Left forelimb (tissue), 1 donor: ENCODE measurements around the gene ATRAID.
"Not testable (repeated sequence)": the region's sequence is repeated elsewhere in the genome, so short reads cannot be mapped to it uniquely, and the experiment has no call there.

ENCODE experiments used
- DNase-seq: peaks from one replicate; pipeline ENCODE4 v3.0.0-alpha.2; 2018; ENCODE audit warnings: low spot score

ATRAID gene

DNA sequence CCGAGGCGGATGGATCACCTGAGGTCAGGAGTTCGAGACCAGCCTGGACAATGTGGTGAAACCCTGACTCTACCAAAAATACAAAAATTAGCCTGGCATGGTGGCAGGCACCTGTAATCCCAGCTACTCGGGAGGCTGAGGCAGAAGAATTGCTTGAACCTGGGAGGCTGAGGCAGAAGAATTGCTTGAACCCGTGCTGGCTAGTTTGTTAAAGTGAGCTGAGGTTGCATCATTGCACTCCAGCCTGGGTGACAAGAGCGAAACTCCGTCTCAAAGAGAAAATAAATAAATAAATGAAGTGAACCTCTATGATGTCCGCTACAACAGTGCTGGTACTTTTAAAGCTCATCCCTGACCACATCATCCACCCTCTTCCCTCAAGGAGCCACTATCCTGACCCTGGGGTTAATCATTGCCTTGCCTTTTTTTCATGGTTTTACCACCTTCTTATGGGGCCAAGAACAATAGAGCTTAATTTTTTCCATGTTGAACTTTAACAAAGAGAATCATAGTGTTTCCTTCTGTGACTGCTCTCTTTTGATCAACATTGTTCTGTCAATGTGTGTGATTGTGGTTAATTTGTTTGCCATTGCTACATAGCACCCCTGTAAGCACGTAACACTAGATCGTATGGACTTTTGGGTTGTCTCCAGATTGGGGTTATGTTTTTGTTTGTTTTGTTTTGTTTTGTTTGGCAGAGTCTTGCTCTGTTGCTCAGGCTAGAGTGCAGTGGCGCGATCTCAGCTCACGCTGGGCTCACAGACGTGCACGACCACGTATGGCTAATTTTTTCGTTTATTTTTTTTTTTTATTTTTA, 17.1 kb upstream of the ATRAID start:
- DNase-seq: no peak

DNA sequence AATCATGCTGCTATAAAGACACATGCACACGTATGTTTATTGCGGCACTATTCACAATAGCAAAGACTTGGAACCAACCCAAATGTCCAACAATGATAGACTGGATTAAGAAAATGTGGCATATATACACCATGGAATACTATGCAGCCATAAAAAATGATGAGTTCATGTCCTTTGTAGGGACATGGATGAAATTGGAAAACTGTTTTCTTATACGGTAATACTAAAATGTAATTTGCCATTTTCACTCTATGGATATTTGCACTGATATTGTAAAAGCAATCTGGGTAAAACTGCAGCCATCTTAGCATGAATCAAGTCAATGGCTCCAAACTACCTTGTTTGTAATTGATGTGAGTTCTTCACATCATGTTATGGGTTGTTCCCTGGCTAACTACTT, 16.0 kb upstream of the ATRAID start:
- DNase-seq: not testable (repeated sequence)

DNA sequence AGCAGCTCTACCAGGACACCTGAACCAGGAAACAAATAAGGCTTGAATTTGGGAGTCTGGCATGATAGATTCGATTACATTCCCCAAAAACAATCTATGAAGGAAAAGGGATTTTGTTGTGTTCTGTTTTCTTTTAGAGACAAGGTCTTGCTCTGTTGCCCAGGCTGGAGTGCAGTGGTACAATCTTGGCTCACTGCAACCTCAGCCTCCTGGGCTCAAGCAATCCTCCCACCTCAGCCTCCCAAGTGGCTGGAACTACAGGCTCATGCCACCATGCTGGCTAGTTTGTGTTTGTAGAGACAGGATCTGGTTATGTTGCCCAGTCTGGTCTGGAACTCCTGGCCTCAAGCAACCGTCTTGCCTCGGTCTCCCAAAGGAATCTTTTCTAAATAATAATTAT, 13.8 kb upstream of the ATRAID start:
- not testable (repeated sequence) for DNase-seq

DNA sequence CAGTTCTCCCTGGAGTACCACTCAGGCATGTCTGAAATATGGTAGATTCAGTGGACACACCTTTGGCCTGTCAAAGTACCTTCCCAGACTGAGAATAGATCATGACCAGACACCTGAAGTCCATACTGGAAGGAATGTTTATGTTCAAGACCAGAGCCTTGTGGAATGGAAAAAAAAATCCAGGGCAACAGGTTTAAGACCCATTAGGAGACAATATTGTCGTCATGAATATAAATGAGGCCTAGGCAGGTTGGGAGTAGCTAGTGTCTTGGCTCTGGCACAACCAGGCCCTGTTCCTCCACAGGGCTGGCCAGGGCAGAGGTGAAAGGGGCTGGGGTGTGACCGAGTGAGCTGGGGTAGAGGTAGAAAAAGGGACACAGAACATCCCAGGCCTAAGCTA, 13.2 kb upstream of the ATRAID start:
- no peak for DNase-seq

DNA sequence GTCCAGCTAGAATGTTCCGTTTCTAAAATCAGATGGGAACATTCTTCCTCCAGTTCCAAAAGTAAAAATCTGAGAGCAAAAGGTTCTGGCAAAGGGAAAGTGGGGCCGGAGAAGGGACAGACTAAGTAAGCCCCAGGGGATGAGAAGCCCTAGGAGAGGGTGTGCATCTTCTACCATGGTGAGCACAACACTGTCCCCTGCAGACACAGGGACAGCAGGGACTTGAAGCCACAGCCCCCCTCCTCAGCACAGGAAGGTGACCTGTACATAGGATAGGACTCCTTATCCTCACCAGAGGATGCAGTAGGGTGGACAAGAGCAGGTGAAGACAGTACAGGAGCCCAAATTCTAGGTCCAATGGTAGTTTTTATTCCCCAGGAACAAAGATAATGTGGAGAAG, 12.6 kb upstream of the ATRAID start:
- no peak for DNase-seq

DNA sequence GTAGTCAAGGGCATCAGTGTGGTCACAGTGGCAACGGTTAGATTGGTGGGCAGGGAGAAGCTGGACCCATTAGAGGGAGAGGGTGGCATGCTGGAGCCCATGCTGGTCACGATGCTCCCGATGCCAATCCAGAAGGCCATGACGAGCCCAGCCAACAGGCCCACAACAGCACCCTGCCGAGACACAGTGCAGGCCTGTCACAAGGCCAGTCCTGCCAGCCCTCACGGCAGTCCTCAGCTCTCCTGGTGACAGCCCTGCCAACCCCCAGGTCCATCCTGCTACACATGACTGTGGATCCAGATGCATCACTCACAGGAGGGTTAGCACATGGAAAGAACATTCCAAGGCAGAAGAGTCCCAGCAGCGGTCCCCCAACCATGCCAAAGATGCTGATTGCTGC, 10.2 kb upstream of the ATRAID start:
- no peak for DNase-seq

DNA sequence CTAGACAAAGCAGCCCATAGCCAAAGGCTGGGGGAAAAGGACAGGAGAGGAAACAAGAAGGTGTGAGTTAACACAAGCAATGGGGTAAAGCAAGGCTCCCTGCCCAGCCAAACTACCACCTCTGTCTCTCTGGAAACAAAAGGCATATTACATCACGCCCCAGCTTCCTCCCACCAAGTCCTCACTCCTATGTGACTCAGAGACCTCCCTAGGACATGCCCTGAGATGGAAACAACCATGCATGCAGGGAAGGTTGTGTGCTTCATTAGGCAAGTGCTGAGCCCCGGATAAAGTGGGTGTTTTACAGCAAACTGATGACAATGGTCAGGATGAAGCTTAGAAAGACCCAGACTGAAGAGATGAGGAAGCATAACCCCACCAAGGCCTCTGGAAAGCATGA, 9.0 kb upstream of the ATRAID start:
- no peak for DNase-seq

DNA sequence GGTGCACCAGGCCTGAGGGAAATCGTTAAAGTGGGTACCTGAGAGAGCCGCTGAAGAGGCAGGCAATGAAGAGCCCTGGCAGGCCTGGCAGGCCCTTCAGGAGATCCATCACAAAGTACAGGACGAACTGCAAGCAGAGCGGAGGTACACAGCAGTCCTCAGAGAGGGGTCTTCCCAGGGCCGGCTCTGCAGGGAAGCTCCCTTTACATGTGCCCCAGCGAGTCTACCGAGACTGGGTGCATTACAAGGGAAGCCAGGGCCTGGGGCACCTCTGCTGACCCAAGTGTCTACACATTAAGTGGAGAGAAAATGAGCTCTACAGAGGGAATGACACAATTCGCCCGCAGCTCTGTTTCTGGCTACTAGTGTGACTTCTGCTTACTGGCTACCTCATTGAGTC, 8.1 kb upstream of the ATRAID start:
- no peak for DNase-seq

DNA sequence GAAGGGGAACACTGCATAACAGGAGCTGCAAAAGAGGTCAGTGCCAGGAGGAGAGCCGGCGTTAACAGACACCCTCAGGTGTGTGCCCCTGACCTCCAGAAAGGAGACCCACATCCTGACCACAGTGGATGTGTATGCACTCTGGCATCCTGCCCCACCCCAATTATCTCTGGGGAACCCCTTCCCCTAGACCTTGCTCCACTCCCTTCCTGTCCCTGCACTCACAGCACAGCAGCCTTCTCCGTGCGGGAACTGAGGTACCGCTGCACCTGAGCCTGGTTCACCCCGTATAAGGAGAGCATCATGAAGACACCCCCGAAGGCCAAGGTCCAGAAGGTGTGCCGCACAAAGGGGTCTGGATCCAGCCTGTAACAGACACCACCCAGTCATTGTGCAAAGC, 7.3 kb upstream of the ATRAID start:
- DNase-seq: no peak

DNA sequence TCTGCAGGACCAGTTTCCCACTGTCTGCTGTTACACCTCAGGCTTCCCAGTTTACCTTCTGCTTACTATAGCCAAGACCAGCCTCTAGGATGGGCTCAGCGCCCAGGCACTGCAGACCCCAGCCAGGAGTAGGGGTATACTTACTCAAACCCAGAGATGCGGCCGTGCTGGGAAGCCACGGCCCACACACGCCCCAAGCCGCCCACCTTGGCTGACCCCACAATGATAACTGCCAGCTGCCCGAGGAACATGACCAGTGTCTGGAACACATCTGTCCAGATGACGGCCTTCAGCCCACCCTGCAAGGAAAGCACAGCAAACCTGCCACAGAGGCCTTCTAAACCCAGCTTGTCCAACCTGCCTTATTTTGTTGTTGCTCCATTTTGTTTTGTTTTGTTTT, 6.6 kb upstream of the ATRAID start:
- no peak for DNase-seq

DNA sequence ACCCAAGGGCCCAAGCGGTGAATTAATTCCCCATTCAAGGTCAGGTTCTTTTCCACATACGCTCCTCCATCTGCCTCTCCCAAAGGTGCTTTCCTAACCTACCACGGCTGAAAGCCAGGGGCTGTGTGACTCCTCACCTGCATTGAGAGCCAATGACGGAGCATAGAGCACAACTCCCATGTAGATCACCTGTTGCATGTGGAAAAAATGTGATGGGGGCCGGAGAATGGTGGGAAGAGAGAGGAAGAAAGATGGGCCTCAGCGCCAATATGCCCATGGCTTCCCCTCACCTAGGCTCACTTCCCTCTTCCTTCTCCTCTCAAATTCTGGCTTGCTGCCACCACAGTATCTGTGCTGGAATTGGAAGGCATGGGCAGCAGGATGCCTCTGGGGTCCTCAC, 5.5 kb upstream of the ATRAID start:
- no peak for DNase-seq

DNA sequence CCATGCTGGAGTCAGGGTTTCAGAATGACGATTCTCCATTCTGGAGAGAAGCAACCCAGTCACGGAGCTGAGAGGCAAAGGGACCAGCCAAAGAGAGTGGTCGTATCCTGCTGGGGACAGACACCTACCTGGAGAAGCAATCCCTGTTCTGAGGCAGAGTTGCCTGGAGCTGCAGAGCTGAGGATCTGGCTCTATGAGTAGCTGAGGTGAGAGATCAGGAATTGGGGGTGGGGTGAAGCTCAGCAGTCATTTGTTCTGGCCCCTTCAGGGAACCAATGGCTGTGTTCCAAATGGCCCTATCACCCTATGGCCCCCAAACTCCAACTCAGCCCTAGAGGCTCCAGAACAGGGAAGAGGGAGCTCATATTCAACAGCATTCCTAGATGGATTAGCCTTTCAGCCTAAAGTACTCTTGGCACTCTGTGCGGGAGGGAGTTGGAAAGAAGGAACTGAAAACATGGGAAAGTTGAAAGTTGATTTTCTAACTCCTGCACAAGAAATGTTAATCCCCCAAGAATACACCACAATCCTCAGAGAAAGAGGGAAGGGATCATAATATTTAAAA, 3.3 kb upstream of the ATRAID start:
- DNase-seq: no peak

DNA sequence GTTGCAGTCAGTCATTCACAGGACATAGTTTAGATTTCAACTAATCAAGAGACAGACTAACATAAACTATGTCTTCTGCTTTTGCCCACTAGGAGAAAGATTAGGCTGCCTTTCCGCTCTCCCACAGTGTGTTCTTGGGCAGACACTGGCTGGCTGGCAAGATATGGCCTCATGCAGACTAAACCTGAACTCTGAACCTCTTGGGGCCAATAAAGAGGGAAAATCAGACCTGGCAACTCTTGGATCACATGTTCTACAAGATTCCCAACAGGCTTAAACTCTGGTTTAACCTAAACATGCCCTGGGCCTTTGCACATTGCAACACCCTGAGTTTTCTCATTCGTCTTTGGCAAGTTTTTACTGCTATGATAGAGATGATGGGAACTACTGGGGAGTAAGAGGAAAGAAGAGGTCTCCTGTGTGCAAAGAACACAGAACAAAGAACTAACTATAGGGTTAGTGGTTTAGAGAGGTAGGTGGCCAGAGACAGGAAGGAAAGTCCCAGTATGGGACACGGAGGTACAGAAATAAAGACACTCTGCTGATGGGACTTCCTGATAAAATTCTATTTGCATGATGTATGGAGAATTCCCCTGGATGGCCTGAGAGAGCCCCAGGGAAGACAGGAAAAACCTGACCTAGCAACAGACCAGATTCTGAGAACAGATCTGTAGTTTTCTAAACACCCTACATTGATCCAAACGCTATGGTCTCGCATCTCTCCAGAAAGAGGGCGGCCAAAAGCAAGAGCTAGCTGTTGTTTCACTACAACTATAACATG, 2.0 kb upstream of the ATRAID start:
- DNase-seq: no peak

DNA sequence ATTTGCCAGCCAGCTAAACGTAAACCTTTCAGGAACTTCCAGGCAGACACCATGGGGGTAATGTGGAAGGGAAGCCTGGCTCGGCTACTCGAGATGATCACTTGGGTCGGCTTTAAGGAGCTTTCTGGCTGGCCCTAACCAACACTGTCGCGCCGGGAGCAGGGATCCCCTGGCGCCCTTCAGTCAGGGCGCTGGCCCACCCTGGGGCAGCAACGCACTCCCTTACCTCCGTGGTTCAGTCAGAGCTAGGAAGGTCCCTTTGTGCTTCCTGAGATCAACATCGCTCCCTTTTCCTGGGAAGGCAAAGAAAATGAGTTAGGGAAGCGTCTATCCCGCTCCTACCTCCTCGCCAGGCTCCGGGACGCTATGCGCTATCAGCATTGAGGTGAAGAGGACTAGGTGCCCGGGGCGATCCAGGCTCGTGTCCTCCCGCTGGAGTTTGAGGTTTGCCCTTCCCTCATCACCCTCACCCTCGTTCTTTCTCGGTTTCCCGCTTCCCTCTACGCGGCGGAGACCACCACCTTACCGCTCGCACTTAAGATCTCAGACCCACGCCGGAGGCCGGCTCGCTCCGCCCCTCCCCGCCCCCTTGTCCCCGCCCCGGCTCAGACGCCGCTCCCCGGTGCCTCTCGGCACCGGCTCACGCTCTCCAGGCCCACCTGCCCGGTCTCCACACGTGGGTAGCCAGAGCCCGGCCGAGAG, 449 bp upstream of the ATRAID start:
- DNase-seq: no peak

DNA sequence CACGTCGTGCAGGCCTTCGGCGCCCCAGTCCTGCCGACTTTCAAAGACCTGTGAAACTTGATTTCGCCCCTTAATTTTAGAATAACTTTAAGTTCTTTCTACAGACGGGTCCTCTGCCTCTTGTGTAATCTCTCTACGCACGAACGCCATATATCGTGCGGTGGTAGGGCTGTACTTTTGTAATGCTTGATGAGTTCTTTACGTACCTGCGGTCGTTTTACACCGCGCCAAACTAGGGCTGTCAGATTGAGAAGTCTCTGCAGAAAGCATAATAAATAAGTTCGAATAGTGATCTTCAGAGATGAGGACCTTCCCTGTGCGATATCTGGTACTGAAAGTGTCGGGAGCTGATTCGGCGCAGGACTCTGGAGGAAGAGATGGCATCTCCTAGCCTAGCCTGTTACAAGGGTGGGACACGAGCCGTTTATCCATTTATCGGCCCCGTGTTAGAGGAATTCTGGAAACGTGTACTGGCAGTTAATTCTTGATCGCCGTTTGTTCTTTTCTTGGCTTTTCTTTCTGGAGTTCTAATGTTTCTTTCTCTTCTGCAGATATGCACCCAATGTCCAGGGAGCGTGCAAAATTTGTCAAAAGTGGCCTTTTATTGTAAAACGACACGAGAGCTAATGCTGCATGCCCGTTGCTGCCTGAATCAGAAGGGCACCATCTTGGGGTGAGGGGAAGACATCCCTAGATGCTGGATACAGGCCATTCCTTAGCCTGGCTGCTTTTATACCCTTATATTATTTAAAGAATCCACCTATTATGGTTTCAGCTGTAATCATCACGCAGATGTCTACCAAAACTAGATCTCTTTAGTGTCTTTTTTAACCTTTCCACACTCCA, 1.0 kb downstream of the ATRAID start:
- no peak for DNase-seq

DNA sequence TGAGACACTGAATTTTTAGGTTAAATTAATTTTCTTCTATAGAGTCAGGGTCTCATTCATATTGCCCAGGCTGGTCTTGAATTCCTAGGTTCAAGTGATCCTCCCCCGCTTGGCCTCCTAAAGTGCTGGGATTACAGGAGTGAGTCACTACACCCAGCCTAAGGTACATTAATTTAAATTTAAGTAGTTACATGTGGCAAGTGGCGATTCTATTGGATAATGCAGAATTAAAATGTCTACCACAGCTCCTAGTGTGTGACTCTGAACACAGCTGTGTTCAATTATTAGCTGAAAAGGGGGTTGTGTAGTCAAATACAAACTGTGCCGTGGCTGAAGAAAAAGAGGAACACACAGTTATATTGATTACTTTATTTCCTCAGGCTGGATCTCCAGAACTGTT, 3.1 kb downstream of the ATRAID start:
- no peak for DNase-seq

DNA sequence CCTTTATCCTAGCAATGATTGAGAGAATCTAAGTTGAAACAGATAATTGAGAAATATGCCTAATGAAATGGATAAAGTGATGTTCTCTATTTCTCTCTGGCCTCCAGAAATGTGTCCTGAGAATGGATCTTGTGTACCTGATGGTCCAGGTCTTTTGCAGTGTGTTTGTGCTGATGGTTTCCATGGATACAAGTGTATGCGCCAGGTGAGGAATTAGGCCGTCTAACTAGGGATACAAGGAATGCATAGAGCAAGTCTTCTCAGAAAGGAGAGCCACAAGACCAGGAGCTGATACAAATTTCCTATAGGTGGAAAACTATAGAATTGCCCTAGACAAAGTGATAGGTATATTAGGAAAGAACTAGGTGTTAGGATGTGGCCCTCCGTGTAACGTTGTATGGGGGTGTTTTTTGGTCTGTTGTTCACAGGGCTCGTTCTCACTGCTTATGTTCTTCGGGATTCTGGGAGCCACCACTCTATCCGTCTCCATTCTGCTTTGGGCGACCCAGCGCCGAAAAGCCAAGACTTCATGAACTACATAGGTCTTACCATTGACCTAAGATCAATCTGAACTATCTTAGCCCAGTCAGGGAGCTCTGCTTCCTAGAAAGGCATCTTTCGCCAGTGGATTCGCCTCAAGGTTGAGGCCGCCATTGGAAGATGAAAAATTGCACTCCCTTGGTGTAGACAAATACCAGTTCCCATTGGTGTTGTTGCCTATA, 4.7 kb downstream of the ATRAID start:
- DNase-seq: no peak

DNA sequence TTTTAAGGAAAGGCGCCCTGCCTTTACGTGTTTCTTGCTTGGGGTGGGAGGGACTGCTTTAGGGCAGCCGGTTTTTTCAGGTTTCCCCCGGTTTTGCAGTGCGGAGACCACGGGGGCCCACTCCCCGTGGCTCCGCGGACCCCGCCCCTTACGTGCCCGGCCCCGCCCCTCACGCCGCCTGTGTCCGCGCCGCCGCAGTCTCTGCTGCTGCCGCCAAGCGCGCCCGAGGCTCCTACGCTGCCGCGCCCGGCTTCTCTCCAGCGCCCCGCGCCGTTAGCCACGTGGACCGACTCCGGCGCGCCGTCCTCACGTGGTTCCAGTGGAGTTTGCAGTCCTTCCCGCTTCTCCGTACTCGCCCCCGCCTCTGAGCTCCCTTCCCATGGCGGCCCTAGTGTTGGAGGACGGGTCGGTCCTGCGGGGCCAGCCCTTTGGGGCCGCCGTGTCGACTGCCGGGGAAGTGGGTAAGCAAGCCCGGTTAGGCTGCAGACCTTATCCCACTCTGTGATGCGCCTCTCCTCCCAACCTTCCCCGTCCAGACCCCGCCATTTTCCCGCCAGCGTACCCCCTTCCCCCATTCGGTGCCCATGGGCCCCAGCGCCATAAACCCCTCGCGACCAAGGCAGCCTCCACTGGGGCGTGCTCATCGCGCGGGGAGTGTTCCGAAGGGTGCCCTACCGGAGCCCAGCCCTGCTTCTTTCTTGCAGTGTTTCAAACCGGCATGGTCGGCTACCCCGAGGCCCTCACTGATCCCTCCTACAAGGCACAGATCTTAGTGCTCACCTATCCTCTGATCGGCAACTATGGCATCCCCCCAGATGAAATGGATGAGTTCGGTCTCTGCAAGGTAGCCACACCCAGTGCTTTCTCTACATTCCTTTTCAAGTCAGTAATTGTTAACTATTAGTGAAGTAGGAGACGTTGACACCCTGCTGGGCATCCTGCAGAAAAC, 5.6 kb downstream of the ATRAID start, which contains the start of gene CAD:
Gene CAD, plus strand, starts transcription at position 197 of the 949 bp plus-strand sequence. Its CDS starts 183 bp downstream, at position 380.
- DNase-seq: peak; percentile 88

DNA sequence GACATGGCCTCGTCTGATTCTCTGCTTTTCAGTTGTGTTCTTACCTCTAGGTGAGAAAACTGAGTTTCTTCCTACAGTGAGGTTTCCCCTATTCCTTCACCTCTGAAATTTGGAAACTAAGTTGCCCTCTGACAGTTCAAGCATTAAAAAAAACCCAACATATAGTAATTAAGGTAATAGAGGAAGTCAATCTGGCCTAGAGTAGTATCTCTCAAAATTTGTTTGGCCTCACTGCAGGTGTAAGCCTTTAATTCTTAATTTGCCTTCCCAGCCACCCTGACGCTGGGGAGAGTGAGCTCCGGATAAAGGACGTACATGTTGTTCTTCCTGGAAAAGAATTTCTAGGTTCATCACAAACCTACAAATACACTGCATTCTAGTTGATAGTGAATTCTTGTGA, 6.8 kb downstream of the ATRAID start:
- no peak for DNase-seq

DNA sequence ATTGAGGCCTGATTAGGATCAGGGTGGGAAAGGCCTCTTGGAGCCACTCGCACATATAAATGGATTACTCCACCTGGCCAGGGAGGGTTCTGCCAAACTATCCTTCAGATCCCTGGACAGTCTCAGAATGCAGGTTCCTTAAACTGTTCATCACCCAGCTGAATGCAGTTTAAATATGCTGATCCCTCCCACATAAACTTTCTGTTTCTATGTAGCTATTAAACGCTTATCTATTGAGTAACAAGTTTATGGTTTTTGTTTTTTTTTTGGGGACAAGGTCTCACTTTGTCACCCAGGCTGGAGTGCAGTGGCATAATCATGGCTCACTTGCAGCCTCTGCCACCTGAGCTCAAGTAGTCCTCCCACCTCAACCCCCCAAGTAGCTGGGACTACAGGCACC, 7.2 kb downstream of the ATRAID start:
- DNase-seq: no peak
